Sigmoid colon (tissue), 7 donors: ENCODE data around the gene HDAC6. TPM values are rescaled to one million over a fixed set of nuclear protein-coding genes. Genes with fewer than 3 reads are reported as not detected.

Experiments
- DNase-seq: peaks from one replicate; pipeline ENCODE4 v3.0.0-alpha.2; 2019
- H3K27ac ChIP-seq, 4 donors: fragments of 200-600 bp; sonication (generic); one replicate each; pipeline ENCODE4 v1.5.1; 2016 to 2019; ENCODE audit warnings: mild to moderate bottlenecking in 1 of 4
- H3K27me3 ChIP-seq, 3 donors: fragments of 200-600 bp; sonication (generic); one replicate each; pipeline ENCODE4 v1.5.1; 2019; ENCODE audit warnings: mild to moderate bottlenecking in 1 of 3
- H3K36me3 ChIP-seq, 4 donors: fragments of 200-600 bp; sonication (generic); one replicate each; pipeline ENCODE4 v1.5.1; 2016 to 2019
- H3K4me1 ChIP-seq, 4 donors: fragments of 200-600 bp; sonication (generic); one replicate each; pipeline ENCODE4 v1.5.1; 2017 to 2019
- H3K4me3 ChIP-seq, 4 donors: fragments of 200-600 bp; sonication (generic); one replicate each; pipeline ENCODE4 v1.5.1; 2017 to 2019; ENCODE audit warnings: mild to moderate bottlenecking in 2 of 4, moderate library complexity in 1 of 4
- H3K9me3 ChIP-seq, 4 donors: fragments of 200-600 bp in 3 of 4; sonication (generic) in 3 of 4; one replicate each; pipeline versions ENCODE4 v1.5.1 to v1.6.1; 2013 to 2019
- CTCF ChIP-seq, 4 experiments: fragments of 450-650 bp in 3 of 4; fragments of 200-600 bp in 1 of 4; IDR thresholded peaks; one replicate each; pipeline ENCODE4 v1.5.1; 2016 to 2019; ENCODE audit warnings: antibody characterized with exemption in 4 of 4, mild to moderate bottlenecking in 3 of 4, moderate library complexity in 2 of 4
- EP300 ChIP-seq, 4 donors: sonication (generic); formaldehyde crosslinking; IDR thresholded peaks; one replicate each; pipeline ENCODE4 v1.6.1; 2017; ENCODE audit warnings: antibody characterized with exemption in 4 of 4
- POLR2A ChIP-seq, 2 donors: fragments of 450-650 bp; IDR thresholded peaks; one replicate each; pipeline ENCODE4 v1.6.1; 2016; ENCODE audit warnings: antibody characterized with exemption in 2 of 2, mild to moderate bottlenecking in 2 of 2, moderate library complexity in 2 of 2
- POLR2AphosphoS5 ChIP-seq, 4 donors: sonication (generic); formaldehyde crosslinking; IDR thresholded peaks; one replicate each; pipeline ENCODE4 v1.6.1; 2017; ENCODE audit warnings: antibody characterized with exemption in 4 of 4
- WGBS, 2 donors: extraction: QIAGEN DNeasy Blood & Tissue Kit; methylation state at CpG; one replicate each; pipeline ENCODE4 v1.1.7; 2013; 5-methylcytosine and 5-hydroxymethylcytosine counted together
- intact Hi-C: fragments of 100-400 bp; cut with DNase I; formaldehyde crosslinking; loops from one replicate; pipeline ENCODE4 v1.15.1; 2023
- polyA plus RNA-seq, 3 donors: library from polyadenylated mRNA; stranded (reverse); fragments of 200-250 nt; gene quantifications; one replicate each; pipeline ENCODE4 v1.2.3, GENCODE V29; 2013
- total RNA-seq, 4 donors: library from RNA; depleted of rRNA; stranded (reverse); fragments of >200 nt; gene quantifications; one replicate each; pipeline ENCODE4 v1.1.0, GENCODE V29; 2016
- donor health status: healthy with polysubstance abuse.
- donor health status: Bipolar disorder and iron deficiency.
- donor health status: healthy.

HDAC6 gene
- total RNA-seq (100 to 1,000 TPM in 2 of 4 donors, 10 to 100 TPM in 2; 39.6 to 110 (median 78.3) TPM), polyA plus RNA-seq (10 to 100 TPM; 22.2 to 69.9 (median 25.2) TPM)

- H3K36me3 ChIP-seq: peaks cover 0 to 8% (median 0%) of the 10 kb centered on the region in 4 donors
- peak within 1 kb of the TSS; percentile 45 to 61 (median 56) for H3K4me3 ChIP-seq
- H3K9me3 ChIP-seq: no peaks in the 10 kb centered on the region
- H3K27me3 ChIP-seq: no peaks in the 10 kb centered on the region
- intact Hi-C loops: loop anchor here (1.0 to 10.0 kb wide), 5 partner anchors 64 to 157 kb away; partner anchors contain the start of genes OTUD5 and SUV39H1
- peaks cover 0 to 8% (median 2%) of the 10 kb centered on the region in 4 donors for H3K4me1 ChIP-seq
- peak within 1 kb of the TSS; percentile 86 to 93 (median 92) for H3K27ac ChIP-seq
- 0% methylated on average over 89 of the region's 89 CpGs for WGBS, 2 donors
- peak; percentile 99 for DNase-seq
- TF ChIP-seq POLR2A (IDR thresholded peaks at IDR 0.05) (peak; percentile 20 to 30), CTCF (IDR thresholded peaks at IDR 0.05) (no peak), POLR2AphosphoS5 (IDR thresholded peaks at IDR 0.05) (peak; percentile 56 to 77 (median 66)), EP300 (IDR thresholded peaks at IDR 0.05) (peak in 1 of 4 donors; percentile 0)
Measured at GRCh38 chrX:48801280-48802088, at the start of gene HDAC6. HDAC6 (plus strand) TSS chrX:48802067; CDS start chrX:48802693, 626 bp downstream.

- DNase-seq: no peak
- Histone ChIP-seq H3K36me3 (no peaks in the 10 kb centered on the region), H3K27ac (no peak overlapping the region), H3K9me3 (no peaks in the 10 kb centered on the region), H3K4me1 (no peaks in the 10 kb centered on the region), H3K4me3 (no peak overlapping the region), H3K27me3 (no peaks in the 10 kb centered on the region)
- TF ChIP-seq CTCF (IDR thresholded peaks at IDR 0.05) (no peak), POLR2A (IDR thresholded peaks at IDR 0.05) (no peak), POLR2AphosphoS5 (IDR thresholded peaks at IDR 0.05) (no peak), EP300 (IDR thresholded peaks at IDR 0.05) (no peak)
- WGBS, 2 donors: 46 to 76% methylated on average over 7 of the region's 7 CpGs
- intact Hi-C loops: no loop called here
Measured at GRCh38 chrX:48752498-48752897, 49.4 kb upstream of the HDAC6 start.

GRCh38 chrX:48753708-48754228 lies 48.1 kb upstream of the HDAC6 start:
- Histone ChIP-seq H3K27ac (no peak overlapping the region), H3K9me3 (no peaks in the 10 kb centered on the region), H3K4me3 (no peak overlapping the region), H3K36me3 (no peaks in the 10 kb centered on the region), H3K4me1 (no peaks in the 10 kb centered on the region), H3K27me3 (no peaks in the 10 kb centered on the region)
- intact Hi-C loops: no loop called here
- WGBS, 2 donors: 76 to 81% methylated on average over 8 of the region's 8 CpGs
- no peak for TF ChIP-seq POLR2AphosphoS5 (IDR thresholded peaks at IDR 0.05)
- TF ChIP-seq CTCF (IDR thresholded peaks at IDR 0.05): no peak
- no peak for TF ChIP-seq POLR2A (IDR thresholded peaks at IDR 0.05)
- DNase-seq: no peak

- 79 to 80% methylated on average over 8 of the region's 8 CpGs for WGBS, 2 donors
- Histone ChIP-seq H3K4me3 (no peak overlapping the region), H3K36me3 (no peaks in the 10 kb centered on the region), H3K9me3 (no peaks in the 10 kb centered on the region), H3K27me3 (no peaks in the 10 kb centered on the region), H3K27ac (no peak overlapping the region), H3K4me1 (no peaks in the 10 kb centered on the region)
- DNase-seq: no peak
- no peak for TF ChIP-seq POLR2A (IDR thresholded peaks at IDR 0.05)
- no peak for TF ChIP-seq CTCF (IDR thresholded peaks at IDR 0.05)
- no peak for TF ChIP-seq EP300 (IDR thresholded peaks at IDR 0.05)
- TF ChIP-seq POLR2AphosphoS5 (IDR thresholded peaks at IDR 0.05): no peak
- intact Hi-C loops: no loop called here
Measured at GRCh38 chrX:48754238-48754637, 47.6 kb upstream of the HDAC6 start.
